ENCODE measurements around the gene CTNNA1.
A peak's percentile ranks its signal among the peaks of the same experiment; 100 is the strongest.

The CTNNA1 gene

DNA sequence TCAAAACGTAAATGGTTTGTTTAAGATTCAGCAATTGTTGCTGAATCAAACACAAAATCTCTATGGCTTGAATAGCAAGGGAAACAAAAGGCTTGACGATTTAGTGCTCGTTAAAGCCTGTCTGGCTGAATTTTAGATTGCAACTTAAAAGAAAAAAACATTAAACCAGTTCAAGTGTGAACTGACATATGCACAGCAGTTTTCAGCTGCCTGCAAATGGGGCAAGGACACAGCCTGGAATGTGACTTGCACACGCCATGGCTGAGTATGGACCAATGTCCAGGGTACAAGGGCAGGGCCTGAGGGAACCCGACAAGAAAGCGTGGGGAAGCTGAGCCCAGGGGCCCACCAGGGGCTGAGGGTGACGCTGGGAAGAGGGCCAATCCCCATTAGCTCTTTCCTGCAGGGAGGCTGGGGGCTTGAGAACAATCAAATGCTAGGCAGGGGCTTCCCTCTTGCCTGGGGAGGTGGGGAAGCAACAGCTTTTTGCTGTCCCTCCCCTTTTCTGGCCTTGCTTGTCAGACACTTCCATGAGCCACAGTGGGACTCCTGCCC is 211.5 kb downstream of the CTNNA1 start:
- no peak overlapping the region for H3K27ac ChIP-seq (ENCODE audit: low read length)
- no peaks in the 10 kb centered on the region for H3K9me3 ChIP-seq (ENCODE audit: control insufficient read depth in 1 of 2, low read length in 2 of 2)
- H3K36me3 ChIP-seq (ENCODE audit: control insufficient read depth in 1 of 2, insufficient read depth in 2 of 2, low read length in 2 of 2): no peaks in the 10 kb centered on the region
- no peaks in the 10 kb centered on the region for H3K27me3 ChIP-seq (ENCODE audit: low read depth, low read length)
- H3K4me3 ChIP-seq (ENCODE audit: low read depth in 1 of 2, low read length in 2 of 2): no peak overlapping the region
- no peaks in the 10 kb centered on the region for H3K4me1 ChIP-seq (ENCODE audit: control insufficient read depth in 1 of 2, insufficient read depth in 2 of 2, low read length in 2 of 2)

DNA sequence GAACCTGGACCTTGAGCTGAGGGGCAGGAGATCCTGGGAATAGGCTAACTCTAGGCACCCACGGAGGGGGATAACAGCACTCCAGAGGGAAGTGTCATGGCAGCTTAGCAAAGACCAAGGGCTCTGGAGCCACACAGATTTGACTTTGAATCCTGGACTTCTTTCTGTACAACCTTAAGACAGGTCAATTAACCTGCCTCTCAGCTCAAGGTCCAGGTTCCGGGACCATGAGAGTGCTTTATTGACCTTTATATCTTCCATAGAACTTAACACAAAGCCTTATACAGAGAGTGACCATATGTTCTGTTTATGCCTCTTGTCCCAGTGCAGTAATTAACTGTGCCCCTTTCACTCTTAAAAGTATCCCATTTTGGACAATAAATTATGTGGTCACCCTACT is 212.4 kb downstream of the CTNNA1 start:
- H3K4me3 ChIP-seq (ENCODE audit: low read depth in 1 of 2, low read length in 2 of 2): no peak overlapping the region
- no peak overlapping the region for H3K27ac ChIP-seq (ENCODE audit: low read length)
- no peaks in the 10 kb centered on the region for H3K9me3 ChIP-seq (ENCODE audit: control insufficient read depth in 1 of 2, low read length in 2 of 2)
- H3K27me3 ChIP-seq (ENCODE audit: low read depth, low read length): no peaks in the 10 kb centered on the region
- no peaks in the 10 kb centered on the region for H3K36me3 ChIP-seq (ENCODE audit: control insufficient read depth in 1 of 2, insufficient read depth in 2 of 2, low read length in 2 of 2)
- no peaks in the 10 kb centered on the region for H3K4me1 ChIP-seq (ENCODE audit: control insufficient read depth in 1 of 2, insufficient read depth in 2 of 2, low read length in 2 of 2)

GRCh38 chr5:138966236-138966985 is 213.2 kb downstream of the CTNNA1 start:
- no peak overlapping the region for H3K4me3 ChIP-seq (ENCODE audit: low read depth in 1 of 2, low read length in 2 of 2)
- H3K36me3 ChIP-seq (ENCODE audit: control insufficient read depth in 1 of 2, insufficient read depth in 2 of 2, low read length in 2 of 2): no peaks in the 10 kb centered on the region
- H3K27me3 ChIP-seq (ENCODE audit: low read depth, low read length): no peaks in the 10 kb centered on the region
- H3K9me3 ChIP-seq (ENCODE audit: control insufficient read depth in 1 of 2, low read length in 2 of 2): no peaks in the 10 kb centered on the region
- no peak overlapping the region for H3K27ac ChIP-seq (ENCODE audit: low read length)
- H3K4me1 ChIP-seq (ENCODE audit: control insufficient read depth in 1 of 2, insufficient read depth in 2 of 2, low read length in 2 of 2): no peaks in the 10 kb centered on the region

GRCh38 chr5:138967791-138968448 is 214.7 kb downstream of the CTNNA1 start:
- Histone ChIP-seq H3K9me3 (ENCODE audit: control insufficient read depth in 1 of 2, low read length in 2 of 2) (no peaks in the 10 kb centered on the region), H3K27ac (ENCODE audit: low read length) (no peak overlapping the region)

GRCh38 chr5:138968601-138969000 is 215.4 kb downstream of the CTNNA1 start:
- Histone ChIP-seq H3K4me1 (ENCODE audit: control insufficient read depth in 1 of 2, insufficient read depth in 2 of 2, low read length in 2 of 2) (peaks cover 0 to 3% of the 10 kb centered on the region in 2 donors), H3K36me3 (ENCODE audit: control insufficient read depth in 1 of 2, insufficient read depth in 2 of 2, low read length in 2 of 2) (no peaks in the 10 kb centered on the region), H3K27ac (ENCODE audit: low read length) (no peak overlapping the region), H3K27me3 (ENCODE audit: low read depth, low read length) (no peaks in the 10 kb centered on the region), H3K4me3 (ENCODE audit: low read depth in 1 of 2, low read length in 2 of 2) (no peak overlapping the region), H3K9me3 (ENCODE audit: control insufficient read depth in 1 of 2, low read length in 2 of 2) (no peaks in the 10 kb centered on the region)

More at GRCh38 chr5:138967791-138968448, 214.7 kb downstream of the CTNNA1 start:
- Histone ChIP-seq H3K27me3 (ENCODE audit: low read depth, low read length) (no peaks in the 10 kb centered on the region), H3K36me3 (ENCODE audit: control insufficient read depth in 1 of 2, insufficient read depth in 2 of 2, low read length in 2 of 2) (no peaks in the 10 kb centered on the region), H3K4me1 (ENCODE audit: control insufficient read depth in 1 of 2, insufficient read depth in 2 of 2, low read length in 2 of 2) (no peaks in the 10 kb centered on the region), H3K4me3 (ENCODE audit: low read depth in 1 of 2, low read length in 2 of 2) (no peak overlapping the region)

- no peaks in the 10 kb centered on the region for H3K36me3 ChIP-seq (ENCODE audit: control insufficient read depth in 1 of 2, insufficient read depth in 2 of 2, low read length in 2 of 2)
- no peaks in the 10 kb centered on the region for H3K9me3 ChIP-seq (ENCODE audit: control insufficient read depth in 1 of 2, low read length in 2 of 2)
- no peak overlapping the region for H3K27ac ChIP-seq (ENCODE audit: low read length)
- peaks cover 1 to 10% of the 10 kb centered on the region in 2 donors for H3K4me1 ChIP-seq (ENCODE audit: control insufficient read depth in 1 of 2, insufficient read depth in 2 of 2, low read length in 2 of 2)
- no peak overlapping the region for H3K4me3 ChIP-seq (ENCODE audit: low read depth in 1 of 2, low read length in 2 of 2)
- no peaks in the 10 kb centered on the region for H3K27me3 ChIP-seq (ENCODE audit: low read depth, low read length)
Measured at GRCh38 chr5:138969323-138970002, 216.2 kb downstream of the CTNNA1 start.

- Histone ChIP-seq H3K9me3 (ENCODE audit: control insufficient read depth in 1 of 2, low read length in 2 of 2) (no peaks in the 10 kb centered on the region), H3K27me3 (ENCODE audit: low read depth, low read length) (no peaks in the 10 kb centered on the region), H3K36me3 (ENCODE audit: control insufficient read depth in 1 of 2, insufficient read depth in 2 of 2, low read length in 2 of 2) (no peaks in the 10 kb centered on the region), H3K27ac (ENCODE audit: low read length) (no peak overlapping the region), H3K4me3 (ENCODE audit: low read depth in 1 of 2, low read length in 2 of 2) (no peak overlapping the region), H3K4me1 (ENCODE audit: control insufficient read depth in 1 of 2, insufficient read depth in 2 of 2, low read length in 2 of 2) (peaks cover 5 to 21% of the 10 kb centered on the region in 2 donors)
Measured at GRCh38 chr5:138972230-138972629, 219.0 kb downstream of the CTNNA1 start.

- H3K27me3 ChIP-seq (ENCODE audit: low read depth, low read length): no peaks in the 10 kb centered on the region
- H3K9me3 ChIP-seq (ENCODE audit: control insufficient read depth in 1 of 2, low read length in 2 of 2): no peaks in the 10 kb centered on the region
- H3K27ac ChIP-seq (ENCODE audit: low read length): no peak overlapping the region
- no peak overlapping the region for H3K4me3 ChIP-seq (ENCODE audit: low read depth in 1 of 2, low read length in 2 of 2)
- H3K4me1 ChIP-seq (ENCODE audit: control insufficient read depth in 1 of 2, insufficient read depth in 2 of 2, low read length in 2 of 2): peaks cover 5 to 21% of the 10 kb centered on the region in 2 donors
- no peaks in the 10 kb centered on the region for H3K36me3 ChIP-seq (ENCODE audit: control insufficient read depth in 1 of 2, insufficient read depth in 2 of 2, low read length in 2 of 2)
Measured at GRCh38 chr5:138972836-138973235, 219.6 kb downstream of the CTNNA1 start.

GRCh38 chr5:138974227-138975063 is 221.2 kb downstream of the CTNNA1 start:
- H3K36me3 ChIP-seq (ENCODE audit: control insufficient read depth in 1 of 2, insufficient read depth in 2 of 2, low read length in 2 of 2): no peaks in the 10 kb centered on the region
- no peak overlapping the region for H3K4me3 ChIP-seq (ENCODE audit: low read depth in 1 of 2, low read length in 2 of 2)
- H3K27ac ChIP-seq (ENCODE audit: low read length): peak overlapping the region; percentile 71
- H3K9me3 ChIP-seq (ENCODE audit: control insufficient read depth in 1 of 2, low read length in 2 of 2): no peaks in the 10 kb centered on the region
- no peaks in the 10 kb centered on the region for H3K27me3 ChIP-seq (ENCODE audit: low read depth, low read length)
- peaks cover 5 to 21% of the 10 kb centered on the region in 2 donors for H3K4me1 ChIP-seq (ENCODE audit: control insufficient read depth in 1 of 2, insufficient read depth in 2 of 2, low read length in 2 of 2)

- no peaks in the 10 kb centered on the region for H3K27me3 ChIP-seq (ENCODE audit: low read depth, low read length)
- H3K36me3 ChIP-seq (ENCODE audit: control insufficient read depth in 1 of 2, insufficient read depth in 2 of 2, low read length in 2 of 2): no peaks in the 10 kb centered on the region
- H3K4me1 ChIP-seq (ENCODE audit: control insufficient read depth in 1 of 2, insufficient read depth in 2 of 2, low read length in 2 of 2): peaks cover 5 to 21% of the 10 kb centered on the region in 2 donors
- no peaks in the 10 kb centered on the region for H3K9me3 ChIP-seq (ENCODE audit: control insufficient read depth in 1 of 2, low read length in 2 of 2)
- H3K4me3 ChIP-seq (ENCODE audit: low read depth in 1 of 2, low read length in 2 of 2): no peak overlapping the region
- H3K27ac ChIP-seq (ENCODE audit: low read length): peak overlapping the region; percentile 71
Measured at GRCh38 chr5:138975098-138975847, 222.0 kb downstream of the CTNNA1 start.

Measured in muscle layer of duodenum (tissue), 2 donors.